Measurements from ENCODE around the gene EPRS1. TPM values are rescaled to one million over a fixed set of nuclear protein-coding genes. Genes with fewer than 3 reads are reported as not detected.
"Not testable (repeated sequence)": the region's sequence is repeated elsewhere in the genome, so short reads cannot be mapped to it uniquely, and the experiment has no call there.

The EPRS1 gene
- total and polyA plus RNA-seq, 7 donors, result 40.5 to 118 (median 79.5) TPM

GRCh38 chr1:220040028-220040596 is 6.2 kb downstream of the EPRS1 start:
- Histone ChIP-seq H3K36me3 (ENCODE audit: insufficient read depth in 1 of 2, low read depth in 1 of 2) (peaks cover 0 to 46% of the 10 kb centered on the region in 2 donors), H3K27me3 (ENCODE audit: insufficient read depth in 3 of 3, low read length in 2 of 3) (no peaks in the 10 kb centered on the region), H3K27ac (no peak overlapping the region), H3K9me3 (no peaks in the 10 kb centered on the region), H3K4me3 (no peak overlapping the region), H3K4me1 (peaks cover 10% of the 10 kb centered on the region)
- intact Hi-C loops (cut with DNase I), result no loop called here
- 84 to 90% (median 85%) methylated on average over 5 of the region's 5 CpGs for WGBS, 3 donors
- no peak for TF ChIP-seq CTCF (IDR thresholded peaks at IDR 0.05)
- DNase-seq (no peak), ATAC-seq (no peak)

GRCh38 chr1:220038640-220039039 is 7.7 kb downstream of the EPRS1 start:
- ATAC-seq, result no peak
- Histone ChIP-seq H3K4me1 (no peaks in the 10 kb centered on the region), H3K27ac (no peak overlapping the region), H3K4me3 (no peak overlapping the region), H3K36me3 (ENCODE audit: insufficient read depth in 1 of 2, low read depth in 1 of 2) (peaks cover 0 to 61% of the 10 kb centered on the region in 2 donors), H3K27me3 (ENCODE audit: insufficient read depth in 3 of 3, low read length in 2 of 3) (no peaks in the 10 kb centered on the region), H3K9me3 (no peaks in the 10 kb centered on the region)
- TF ChIP-seq CTCF (IDR thresholded peaks at IDR 0.05), result no peak
- no peak for DNase-seq
- intact Hi-C loops (cut with DNase I), result loop anchor here in 1 of 2 donors (10.0 kb wide), 1 partner anchor 64 kb away; no protein-coding TSS in a partner anchor
- WGBS, 3 donors, result 93 to 96% (median 94%) methylated on average over 4 of the region's 4 CpGs

- not testable (repeated sequence) for H3K4me3 ChIP-seq; H3K9me3 ChIP-seq; H3K4me1 ChIP-seq; ATAC-seq; H3K27me3 ChIP-seq (ENCODE audit: insufficient read depth in 3 of 3, low read length in 2 of 3); DNase-seq; H3K27ac ChIP-seq
- H3K36me3 ChIP-seq (ENCODE audit: insufficient read depth in 1 of 2, low read depth in 1 of 2), result peaks cover 0 to 69% of the 10 kb centered on the region in 2 donors
- WGBS, 3 donors, result 87 to 98% (median 95%) methylated on average over 3 of the region's 3 CpGs
- intact Hi-C loops (cut with DNase I), result loop anchor here in 1 of 2 donors (10.0 kb wide), 1 partner anchor 63 kb away; no protein-coding TSS in a partner anchor
These were observed 8.5 kb downstream of the EPRS1 start for GRCh38 chr1:220037810-220038209.

- DNase-seq (no peak), ATAC-seq (no peak)
- no peaks in the 10 kb centered on the region for H3K9me3 ChIP-seq
- H3K4me3 ChIP-seq, result no peak overlapping the region
- no peaks in the 10 kb centered on the region for H3K4me1 ChIP-seq
- intact Hi-C loops (cut with DNase I), result loop anchor here in 1 of 2 donors (10.0 kb wide), 1 partner anchor 58 kb away; no protein-coding TSS in a partner anchor
- no peak overlapping the region for H3K27ac ChIP-seq
- H3K36me3 ChIP-seq (ENCODE audit: insufficient read depth in 1 of 2, low read depth in 1 of 2), result peaks cover 3 to 84% of the 10 kb centered on the region in 2 donors
- no peaks in the 10 kb centered on the region for H3K27me3 ChIP-seq (ENCODE audit: insufficient read depth in 3 of 3, low read length in 2 of 3)
- 76 to 83% (median 83%) methylated on average over 3 of the region's 3 CpGs for WGBS, 3 donors
- TF ChIP-seq CTCF (IDR thresholded peaks at IDR 0.05), result no peak
These were observed 13.4 kb downstream of the EPRS1 start for GRCh38 chr1:220032911-220033310.

GRCh38 chr1:220031287-220031686 is 15.0 kb downstream of the EPRS1 start:
- WGBS, 3 donors, result 72 to 84% (median 78%) methylated on average over 2 of the region's 2 CpGs
- Histone ChIP-seq H3K27me3 (ENCODE audit: insufficient read depth in 3 of 3, low read length in 2 of 3) (no peaks in the 10 kb centered on the region), H3K4me3 (no peak overlapping the region), H3K27ac (no peak overlapping the region), H3K4me1 (no peaks in the 10 kb centered on the region), H3K36me3 (ENCODE audit: insufficient read depth in 1 of 2, low read depth in 1 of 2) (peaks cover 3 to 82% of the 10 kb centered on the region in 2 donors), H3K9me3 (no peaks in the 10 kb centered on the region)
- DNase-seq (no peak), ATAC-seq (no peak)
- TF ChIP-seq CTCF (IDR thresholded peaks at IDR 0.05), result no peak
- intact Hi-C loops (cut with DNase I), result loop anchor here in 1 of 2 donors (10.0 kb wide), 1 partner anchor 56 kb away; no protein-coding TSS in a partner anchor
